OCI-LY1 (cell line): Measurements from ENCODE around the gene CRY1.

Source experiments
- H2AFZ ChIP-seq: fragments of 200-600 bp; sonication (generic), shearing (Covaris generic); 2 replicates; pipeline ENCODE4 v1.6.0; 2014; ENCODE audit warnings: antibody characterized with exemption, mild to moderate bottlenecking, low read length
- H3F3A ChIP-seq: fragments of 200-600 bp; sonication (generic), shearing (Covaris generic); 2 replicates; pipeline ENCODE4 v1.6.0; 2014; ENCODE audit warnings: mild to moderate bottlenecking, antibody characterized with exemption, low read length, moderate library complexity; ENCODE audit not compliant: insufficient read depth
- H3K27ac ChIP-seq: fragments of 200-600 bp; sonication (generic); 2 replicates; pipeline ENCODE4 v1.5.1; 2014; ENCODE audit warnings: low read length, mixed run types, mild to moderate bottlenecking, low read depth; ENCODE audit not compliant: poor library complexity, severe bottlenecking
- H3K27me3 ChIP-seq: fragments of 200-600 bp; sonication (generic); 2 replicates; pipeline ENCODE4 v1.6.0; 2014; ENCODE audit warnings: antibody characterized with exemption, mild to moderate bottlenecking, low read length, moderate library complexity; ENCODE audit not compliant: insufficient read depth
- H3K36me3 ChIP-seq: fragments of 200-600 bp; sonication (generic); 2 replicates; pipeline ENCODE4 v1.6.1; 2014; ENCODE audit warnings: mild to moderate bottlenecking, antibody characterized with exemption, low read length, moderate library complexity, mixed read lengths; ENCODE audit not compliant: insufficient read depth
- H3K4me1 ChIP-seq: fragments of 200-600 bp; sonication (generic); 2 replicates; pipeline ENCODE4 v1.5.1; 2014; ENCODE audit warnings: mild to moderate bottlenecking, low read length, moderate library complexity; ENCODE audit not compliant: insufficient read depth, severe bottlenecking
- H3K4me2 ChIP-seq: fragments of 200-600 bp; sonication (generic), shearing (Covaris generic); 2 replicates; pipeline ENCODE4 v1.6.1; 2014; ENCODE audit warnings: low read length
- H3K4me3 ChIP-seq: fragments of 200-600 bp; sonication (generic); 2 replicates; pipeline ENCODE4 v1.5.1; 2014; ENCODE audit warnings: low read length, low read depth, mild to moderate bottlenecking, mixed read lengths; ENCODE audit not compliant: poor library complexity, severe bottlenecking
- H3K79me2 ChIP-seq: fragments of 200-600 bp; shearing (Covaris generic); 2 replicates; pipeline ENCODE4 v1.6.1; 2016; ENCODE audit warnings: mixed run types, low read length, mixed read lengths; ENCODE audit not compliant: insufficient read depth
- H3K9ac ChIP-seq: fragments of 200-600 bp; sonication (generic), shearing (Covaris generic); 2 replicates; pipeline ENCODE4 v1.6.1; 2014; ENCODE audit warnings: mild to moderate bottlenecking, low read length, mixed read lengths
- H3K9me2 ChIP-seq: fragments of 200-600 bp; sonication (generic), shearing (Covaris generic); 2 replicates; pipeline ENCODE4 v1.6.1; 2014; ENCODE audit warnings: low read depth, mild to moderate bottlenecking, low read length, mixed read lengths
- H3K9me3 ChIP-seq: fragments of 200-600 bp; shearing (Covaris generic); 2 replicates; pipeline ENCODE4 v1.6.1; 2014; ENCODE audit warnings: low read length, mixed read lengths
- H4K20me1 ChIP-seq: fragments of 200-600 bp; sonication (generic), shearing (Covaris generic); 2 replicates; pipeline ENCODE4 v1.6.0; 2016; ENCODE audit warnings: mild to moderate bottlenecking, low read length; ENCODE audit not compliant: insufficient read depth
- CTCF ChIP-seq: fragments of 200-600 bp; sonication (generic), shearing (Covaris generic); IDR thresholded peaks from 2 replicates; pipeline ENCODE4 v1.5.1; 2017; ENCODE audit warnings: mild to moderate bottlenecking, antibody characterized with exemption, low read length, moderate library complexity, mixed read lengths
- EZH2 ChIP-seq: fragments of 200-600 bp; sonication (generic), shearing (Covaris generic); IDR thresholded peaks from 2 replicates; pipeline ENCODE4 v1.8.0; 2017; ENCODE audit warnings: borderline replicate concordance, mixed run types, mild to moderate bottlenecking, antibody characterized with exemption, low read length, moderate library complexity, mixed read lengths

CRY1 gene

GRCh38 chr12:106973545-106973944 is 119.8 kb downstream of the CRY1 start:
- Histone ChIP-seq H3K4me1 (peaks cover 18% of the 10 kb centered on the region), H3F3A (no peaks in the 10 kb centered on the region), H3K9me2 (no peaks in the 10 kb centered on the region), H3K4me3 (no peak overlapping the region), H3K9ac (no peak overlapping the region), H3K36me3 (peaks cover 7% of the 10 kb centered on the region), H2AFZ (no peak overlapping the region), H3K79me2 (no peaks in the 10 kb centered on the region), H4K20me1 (no peaks in the 10 kb centered on the region), H3K27me3 (no peaks in the 10 kb centered on the region), H3K9me3 (no peaks in the 10 kb centered on the region), H3K4me2 (no peak overlapping the region), H3K27ac (no peak overlapping the region)
- TF ChIP-seq EZH2 (no peak), CTCF (no peak)

- TF ChIP-seq CTCF (no peak), EZH2 (no peak)
- H4K20me1 ChIP-seq = no peaks in the 10 kb centered on the region
- no peaks in the 10 kb centered on the region for H3K79me2 ChIP-seq
- peaks cover 7% of the 10 kb centered on the region for H3K36me3 ChIP-seq
- H3F3A ChIP-seq = no peaks in the 10 kb centered on the region
- no peaks in the 10 kb centered on the region for H3K27me3 ChIP-seq
- H3K27ac ChIP-seq = no peak overlapping the region
- no peak overlapping the region for H2AFZ ChIP-seq
- H3K4me2 ChIP-seq = no peak overlapping the region
- H3K9me3 ChIP-seq = no peaks in the 10 kb centered on the region
- H3K9me2 ChIP-seq = no peaks in the 10 kb centered on the region
- no peak overlapping the region for H3K9ac ChIP-seq
- H3K4me1 ChIP-seq = peaks cover 18% of the 10 kb centered on the region
- H3K4me3 ChIP-seq = no peak overlapping the region
Measured at GRCh38 chr12:106971065-106971464, 122.3 kb downstream of the CRY1 start.

GRCh38 chr12:106964526-106964925 is 128.8 kb downstream of the CRY1 start:
- no peaks in the 10 kb centered on the region for H3K4me1 ChIP-seq
- H3K79me2 ChIP-seq = no peaks in the 10 kb centered on the region
- no peaks in the 10 kb centered on the region for H3K27me3 ChIP-seq
- H4K20me1 ChIP-seq = no peaks in the 10 kb centered on the region
- H3K36me3 ChIP-seq = no peaks in the 10 kb centered on the region; the same call in 1 of the 2 replicates
- H3K4me3 ChIP-seq = no peak overlapping the region
- H3K9me2 ChIP-seq = no peaks in the 10 kb centered on the region
- H3K27ac ChIP-seq = no peak overlapping the region
- no peaks in the 10 kb centered on the region for H3F3A ChIP-seq
- no peak overlapping the region for H3K9ac ChIP-seq
- no peaks in the 10 kb centered on the region for H3K9me3 ChIP-seq
- H2AFZ ChIP-seq = no peak overlapping the region
- no peak for TF ChIP-seq CTCF
- TF ChIP-seq EZH2 = no peak
- no peak overlapping the region for H3K4me2 ChIP-seq
